Measurements from ENCODE around the gene TMEM272. TPM values are rescaled to one million over a fixed set of nuclear protein-coding genes. Genes with fewer than 3 reads are reported as not detected.

TMEM272 gene
- total and polyA plus RNA-seq, 9 of the 15 experiments (the other 6 are each of a cell fraction or from before 2014, with no cell fraction given) = 0.04 to 0.16 (median 0.06) TPM; not detected in 2

DNA sequence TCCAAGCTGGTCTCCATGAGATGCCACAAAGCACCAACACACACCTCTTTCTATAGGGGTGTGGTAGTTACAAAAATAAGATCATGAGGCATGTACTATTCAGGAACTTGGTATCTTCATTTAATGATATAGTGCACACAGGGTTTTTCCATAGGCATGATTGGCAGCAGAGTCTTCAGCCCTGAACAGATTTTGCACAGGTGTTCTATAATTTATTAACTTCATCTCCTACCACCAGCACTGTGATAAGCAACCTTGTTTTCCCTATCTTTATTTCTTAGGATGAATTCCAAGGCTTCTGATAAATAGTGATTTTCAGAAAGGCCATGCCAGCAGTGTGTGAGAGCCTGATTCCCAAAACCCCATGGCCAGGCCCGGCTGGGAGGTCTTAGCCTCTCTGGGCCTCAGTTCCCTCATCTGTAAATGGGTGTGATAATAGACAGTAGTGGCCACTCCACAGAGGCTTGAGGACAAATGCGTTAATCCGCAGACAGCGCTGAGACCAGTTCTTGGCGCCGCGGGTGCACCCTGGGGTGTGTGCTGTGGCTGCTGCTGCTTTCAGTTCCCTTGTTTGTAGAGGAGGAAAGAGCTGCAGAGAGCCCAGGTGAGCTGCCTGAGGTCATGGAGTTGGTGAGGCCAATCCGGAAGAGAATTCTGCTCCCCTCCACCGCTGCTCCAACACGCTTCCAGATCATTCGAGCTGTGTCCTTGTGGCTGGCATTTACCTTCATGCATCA lies 74.1 kb downstream of the TMEM272 start:
- Histone ChIP-seq H3K79me2 (ENCODE audit: control insufficient read depth, insufficient read depth, low read length) (no peaks in the 10 kb centered on the region), H3K9me1 (ENCODE audit: control insufficient read depth, insufficient read depth, low read length) (no peaks in the 10 kb centered on the region), H3K4me3 (no peak overlapping the region), H2AFZ (ENCODE audit: low read depth, low read length) (no peak overlapping the region), H3K9ac (ENCODE audit: insufficient read depth in 1 of 2, low read depth in 2 of 2, low read length in 2 of 2) (no peak overlapping the region), H3K36me3 (ENCODE audit: control insufficient read depth, insufficient read depth, low read length) (no peaks in the 10 kb centered on the region), H3K27ac (ENCODE audit: extremely low read depth, low read depth, low read length) (no peak overlapping the region), H3K9me3 (replicated peaks; ENCODE audit: control insufficient read depth, insufficient read depth, low read depth, low read length) (no peaks in the 10 kb centered on the region), H3K27me3 (ENCODE audit: control insufficient read depth in 2 of 2, insufficient read depth in 2 of 2, low read length in 2 of 2) (no peaks in the 10 kb centered on the region), H3K4me1 (replicated peaks in 1 of 2; ENCODE audit: control insufficient read depth in 2 of 2, insufficient read depth in 2 of 2, low read length in 2 of 2) (peaks cover 0 to 3% of the 10 kb centered on the region in 2 experiments; a peak in 2 of 5 replicates), H4K20me1 (replicated peaks; ENCODE audit: control insufficient read depth, insufficient read depth, low read length) (no peaks in the 10 kb centered on the region), H3K4me2 (ENCODE audit: insufficient read depth, low read length) (no peak overlapping the region)
- DNase-seq (ENCODE audit: extremely low read depth in 1 of 4, low spot score in 3 of 4) = no peak
- CTCF ChIA-PET (ENCODE audit: low intra/inter-chr PET ratio) = no interaction called here
- TF ChIP-seq POLR2G (IDR thresholded peaks at IDR 0.05; ENCODE audit: low read depth, low read length) (0 out of 2 replicates have a peak, but pooled peaks have one; percentile 30), HNRNPK (IDR thresholded peaks at IDR 0.05; ENCODE audit: low read depth, low read length, poor library complexity, severe bottlenecking) (no peak), ZNF12 (CRISPR knock-in tag; IDR thresholded peaks at IDR 0.05) (no peak), ILK (tag; IDR thresholded peaks at IDR 0.05; ENCODE audit: borderline replicate concordance, low read depth) (no peak)
- in situ Hi-C loops (cut with MboI) (no loop called here), intact Hi-C loops (cut with micrococcal nuclease) (no loop called here)
- POLR2A ChIA-PET = interaction anchor here (1.2 kb wide), 1 partner anchor 19 kb away, joined by 3 read pairs; no protein-coding TSS in a partner anchor
- no peak for FAIRE-seq
- no TSS peak for BruUV-seq (replicated peaks)
- WGBS (ENCODE audit: insufficient coverage, low coverage, missing lambda C conversion rate) = 58% methylated on average over 5 of the region's 11 CpGs
- no peak for ATAC-seq

DNA sequence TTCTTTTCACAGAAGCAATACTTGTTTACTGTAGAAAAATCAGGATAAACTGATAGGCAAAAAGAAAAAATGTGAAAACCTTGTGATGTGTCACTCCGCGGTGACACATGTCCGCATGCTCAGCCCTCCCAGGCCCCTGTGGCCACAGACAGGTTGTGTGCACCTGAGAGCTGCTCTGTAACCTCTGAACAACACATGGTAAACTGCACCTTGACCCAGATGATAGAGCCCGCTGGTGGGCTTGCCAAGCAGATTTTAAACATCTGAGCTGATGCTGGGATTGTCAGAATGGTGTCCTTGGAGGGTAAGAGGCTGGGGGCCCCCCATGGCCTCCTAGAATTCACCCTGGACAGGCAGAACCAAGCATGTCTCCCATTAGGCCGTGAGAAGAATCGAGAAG lies 74.8 kb downstream of the TMEM272 start:
- no peak overlapping the region for H3K4me2 ChIP-seq (ENCODE audit: insufficient read depth, low read length)
- no peak overlapping the region for H2AFZ ChIP-seq (ENCODE audit: low read depth, low read length)
- no peak for TF ChIP-seq BRCA1 (IDR thresholded peaks at IDR 0.05)
- no peak for TF ChIP-seq BRCA1 (CRISPR knock-in tag; IDR thresholded peaks at IDR 0.05)
- H4K20me1 ChIP-seq (replicated peaks; ENCODE audit: control insufficient read depth, insufficient read depth, low read length) = no peaks in the 10 kb centered on the region
- H3K79me2 ChIP-seq (ENCODE audit: control insufficient read depth, insufficient read depth, low read length) = no peaks in the 10 kb centered on the region
- H3K36me3 ChIP-seq (ENCODE audit: control insufficient read depth, insufficient read depth, low read length) = no peaks in the 10 kb centered on the region
- H3K4me1 ChIP-seq (replicated peaks in 1 of 2; ENCODE audit: control insufficient read depth in 2 of 2, insufficient read depth in 2 of 2, low read length in 2 of 2) = peaks cover 0 to 3% of the 10 kb centered on the region in 2 experiments; a peak in 2 of 5 replicates
- 56% methylated on average over 6 of the region's 6 CpGs for WGBS (ENCODE audit: insufficient coverage, low coverage, missing lambda C conversion rate)
- no peaks in the 10 kb centered on the region for H3K27me3 ChIP-seq (ENCODE audit: control insufficient read depth in 2 of 2, insufficient read depth in 2 of 2, low read length in 2 of 2)
- ChIA-PET CTCF (ENCODE audit: low intra/inter-chr PET ratio) (no interaction called here), POLR2A (no interaction called here)
- ATAC-seq (no peak), DNase-seq (ENCODE audit: extremely low read depth in 1 of 4, low spot score in 3 of 4) (no peak), FAIRE-seq (no peak)
- H3K9me1 ChIP-seq (ENCODE audit: control insufficient read depth, insufficient read depth, low read length) = no peaks in the 10 kb centered on the region
- no peak overlapping the region for H3K4me3 ChIP-seq
- no TSS peak for BruUV-seq (replicated peaks)
- intact Hi-C loops (cut with micrococcal nuclease) = no loop called here
- in situ Hi-C loops (cut with MboI) = no loop called here
- H3K9me3 ChIP-seq (replicated peaks; ENCODE audit: control insufficient read depth, insufficient read depth, low read depth, low read length) = no peaks in the 10 kb centered on the region
- no peak overlapping the region for H3K27ac ChIP-seq (ENCODE audit: extremely low read depth, low read depth, low read length)
- no peak overlapping the region for H3K9ac ChIP-seq (ENCODE audit: insufficient read depth in 1 of 2, low read depth in 2 of 2, low read length in 2 of 2)
